ENCODE data around the gene SNX13.
A peak's percentile ranks its signal among the peaks of the same experiment; 100 is the strongest.

The SNX13 gene

GRCh38 chr7:17863095-17863808 is 77.0 kb downstream of the SNX13 start:
- DNase-seq (ENCODE audit: low read depth): no peak
- H3K4me3 ChIP-seq (ENCODE audit: low read depth, low read length): no peak overlapping the region

- DNase-seq (ENCODE audit: low read depth): no peak
Measured at GRCh38 chr7:17856251-17856650, 84.0 kb downstream of the SNX13 start.

GRCh38 chr7:17855202-17855601 is 85.1 kb downstream of the SNX13 start:
- no peak for DNase-seq (ENCODE audit: low read depth)
- no peak overlapping the region for H3K4me3 ChIP-seq (ENCODE audit: low read depth, low read length)

More at GRCh38 chr7:17856251-17856650, 84.0 kb downstream of the SNX13 start:
- no peak overlapping the region for H3K4me3 ChIP-seq (ENCODE audit: low read depth, low read length)

GRCh38 chr7:17854261-17855047 is 85.8 kb downstream of the SNX13 start:
- DNase-seq (ENCODE audit: low read depth): no peak

GRCh38 chr7:17852361-17852760 is 87.9 kb downstream of the SNX13 start:
- H3K4me3 ChIP-seq (ENCODE audit: low read depth, low read length): no peak overlapping the region
- DNase-seq (ENCODE audit: low read depth): no peak

More at GRCh38 chr7:17854261-17855047, 85.8 kb downstream of the SNX13 start:
- no peak overlapping the region for H3K4me3 ChIP-seq (ENCODE audit: low read depth, low read length)

GRCh38 chr7:17849504-17849903 is 90.8 kb downstream of the SNX13 start:
- peak; percentile 48 for DNase-seq (ENCODE audit: low read depth)
- H3K4me3 ChIP-seq (ENCODE audit: low read depth, low read length): no peak overlapping the region

GRCh38 chr7:17848516-17848915 is 91.8 kb downstream of the SNX13 start:
- H3K4me3 ChIP-seq (ENCODE audit: low read depth, low read length): no peak overlapping the region
- no peak for DNase-seq (ENCODE audit: low read depth)

- no peak overlapping the region for H3K4me3 ChIP-seq (ENCODE audit: low read depth, low read length)
- no peak for DNase-seq (ENCODE audit: low read depth)
Measured at GRCh38 chr7:17846935-17847334, 93.4 kb downstream of the SNX13 start.

GRCh38 chr7:17845197-17845547 is 95.1 kb downstream of the SNX13 start:
- no peak overlapping the region for H3K4me3 ChIP-seq (ENCODE audit: low read depth, low read length)
- no peak for DNase-seq (ENCODE audit: low read depth)

GRCh38 chr7:17844514-17845196 is 95.6 kb downstream of the SNX13 start:
- H3K4me3 ChIP-seq (ENCODE audit: low read depth, low read length): no peak overlapping the region
- no peak for DNase-seq (ENCODE audit: low read depth)

GRCh38 chr7:17844022-17844421 is 96.3 kb downstream of the SNX13 start:
- H3K4me3 ChIP-seq (ENCODE audit: low read depth, low read length): no peak overlapping the region
- DNase-seq (ENCODE audit: low read depth): no peak

- DNase-seq (ENCODE audit: low read depth): no peak
- no peak overlapping the region for H3K4me3 ChIP-seq (ENCODE audit: low read depth, low read length)
Measured at GRCh38 chr7:17843041-17843440, 97.3 kb downstream of the SNX13 start.

GRCh38 chr7:17832820-17833355 is 107.4 kb downstream of the SNX13 start:
- DNase-seq (ENCODE audit: low read depth): no peak
- H3K4me3 ChIP-seq (ENCODE audit: low read depth, low read length): no peak overlapping the region

GRCh38 chr7:17832242-17832641 is 108.1 kb downstream of the SNX13 start:
- DNase-seq (ENCODE audit: low read depth): no peak
- H3K4me3 ChIP-seq (ENCODE audit: low read depth, low read length): no peak overlapping the region

- no peak overlapping the region for H3K4me3 ChIP-seq (ENCODE audit: low read depth, low read length)
- no peak for DNase-seq (ENCODE audit: low read depth)
Measured at GRCh38 chr7:17830206-17830605, 110.1 kb downstream of the SNX13 start.

GRCh38 chr7:17829001-17829400 is 111.3 kb downstream of the SNX13 start:
- DNase-seq (ENCODE audit: low read depth): no peak

GRCh38 chr7:17822547-17823173 is 117.6 kb downstream of the SNX13 start:
- no peak for DNase-seq (ENCODE audit: low read depth)
- H3K4me3 ChIP-seq (ENCODE audit: low read depth, low read length): no peak overlapping the region

More at GRCh38 chr7:17829001-17829400, 111.3 kb downstream of the SNX13 start:
- no peak overlapping the region for H3K4me3 ChIP-seq (ENCODE audit: low read depth, low read length)

- H3K4me3 ChIP-seq (ENCODE audit: low read depth, low read length): no peak overlapping the region
- no peak for DNase-seq (ENCODE audit: low read depth)
Measured at GRCh38 chr7:17816903-17817302, 123.4 kb downstream of the SNX13 start.

GRCh38 chr7:17815318-17815717 is 125.0 kb downstream of the SNX13 start:
- no peak for DNase-seq (ENCODE audit: low read depth)
- no peak overlapping the region for H3K4me3 ChIP-seq (ENCODE audit: low read depth, low read length)

GRCh38 chr7:17814058-17814457 is 126.2 kb downstream of the SNX13 start:
- no peak for DNase-seq (ENCODE audit: low read depth)
- no peak overlapping the region for H3K4me3 ChIP-seq (ENCODE audit: low read depth, low read length)

All from skeletal muscle cell (primary cell).